Endothelial cell of umbilical vein (primary cell): Measurements from ENCODE around the gene TSPEAR. TPM values are rescaled to one million over a fixed set of nuclear protein-coding genes. Genes with fewer than 3 reads are reported as not detected.

ENCODE experiments used
- BruUV-seq: library from RNA; stranded (reverse); fragments of 400-500 nt; replicated peaks from 2 replicates; lab custom pipeline; 2021; lab: Mats Ljungman, UMichigan
- CTCF ChIA-PET: fragments of 300-600, 350-600 bp; sonication (Branson Sonifier 250); formaldehyde crosslinking; loops from one replicate; lab custom pipeline; 2021; ENCODE audit warnings: antibody characterized with exemption, inconsistent platforms; lab: Charles Lee
- POLR2A ChIA-PET: fragments of 300-600, 350-600 bp; sonication (Branson Sonifier 250); formaldehyde crosslinking; loops from one replicate; lab custom pipeline; 2021; ENCODE audit warnings: antibody characterized with exemption, inconsistent platforms; lab: Charles Lee
- DNase-seq: peaks from one replicate; pipeline ENCODE4 v3.0.0-alpha.2; 2011; ENCODE audit warnings: low read depth, low spot score
- FAIRE-seq: peaks from 2 replicates; lab custom pipeline; 2011; peaks lifted over from hg19 to GRCh38; lab: Jason Lieb, UNC
- H2AFZ ChIP-seq: 2 replicates; pipeline ENCODE4 v1.6.0; 2012; ENCODE audit warnings: low read depth, low read length, control low read depth, inconsistent platforms
- H3K27ac ChIP-seq: 2 replicates; pipeline ENCODE4 v1.5.1; 2011; ENCODE audit warnings: low read depth, mild to moderate bottlenecking, control low read depth, low read length, moderate library complexity; ENCODE audit not compliant: insufficient read depth
- H3K27me3 ChIP-seq, 2 experiments: 2 replicates each; pipeline versions ENCODE4 v1.6.0 to v1.6.1; 2011; ENCODE audit warnings: low read length in 2 of 2, mixed read lengths in 1 of 2; ENCODE audit not compliant: control insufficient read depth in 2 of 2, insufficient read depth in 2 of 2
- H3K36me3 ChIP-seq, 2 experiments: 2 replicates in 1 of 2; 3 replicates in 1 of 2; pipeline ENCODE4 v1.5.1; 2011; ENCODE audit warnings: low read length in 2 of 2, mild to moderate bottlenecking in 1 of 2, moderate library complexity in 1 of 2; ENCODE audit not compliant: control insufficient read depth in 2 of 2, insufficient read depth in 2 of 2; ENCODE audit errors: extremely low read depth in 1 of 2
- H3K4me1 ChIP-seq: 3 replicates; pipeline ENCODE4 v1.5.1; 2011; ENCODE audit warnings: mild to moderate bottlenecking, low read length; ENCODE audit not compliant: control insufficient read depth, insufficient read depth; ENCODE audit errors: extremely low read depth
- H3K4me2 ChIP-seq: 2 replicates; pipeline ENCODE4 v1.6.1; 2011; ENCODE audit warnings: low read length, control low read depth, mixed read lengths; ENCODE audit not compliant: insufficient read depth
- H3K4me3 ChIP-seq, 3 experiments: fragments of 200-600 bp in 1 of 3; sonication (generic), shearing (Covaris generic) in 1 of 3; replicated peaks in 1 of 3; 2 replicates each; pipeline ENCODE4 v1.5.1; 2011 to 2016; ENCODE audit warnings: control low read depth in 3 of 3, low read length in 3 of 3, mild to moderate bottlenecking in 2 of 3, inconsistent platforms in 1 of 3, low read depth in 1 of 3, moderate library complexity in 1 of 3; ENCODE audit not compliant: insufficient read depth in 1 of 3
- H3K79me2 ChIP-seq: 2 replicates; pipeline ENCODE4 v1.6.0; 2012; ENCODE audit warnings: low read length, inconsistent platforms; ENCODE audit not compliant: control insufficient read depth, insufficient read depth
- H3K9ac ChIP-seq: replicated peaks from 2 replicates; pipeline ENCODE3; 2011; ENCODE audit warnings: low read length, control low read depth; ENCODE audit not compliant: insufficient read depth; ENCODE audit errors: extremely low read depth
- H3K9me1 ChIP-seq: replicated peaks from 3 replicates; pipeline ENCODE4 v1.6.0; 2011; ENCODE audit warnings: mild to moderate bottlenecking, low read length; ENCODE audit not compliant: control insufficient read depth, insufficient read depth; ENCODE audit errors: extremely low read depth
- H3K9me3 ChIP-seq: replicated peaks from 2 replicates; pipeline ENCODE4 v1.5.1; 2012; ENCODE audit warnings: low read length, inconsistent platforms; ENCODE audit not compliant: control insufficient read depth, insufficient read depth
- H4K20me1 ChIP-seq: replicated peaks from 2 replicates; pipeline ENCODE3; 2011; ENCODE audit warnings: mild to moderate bottlenecking, low read length; ENCODE audit not compliant: control insufficient read depth, insufficient read depth; ENCODE audit errors: extremely low read depth
- EZH2 ChIP-seq: IDR thresholded peaks from 2 replicates; pipeline ENCODE4 v1.6.1; 2012; ENCODE audit warnings: borderline replicate concordance, low read depth, mild to moderate bottlenecking, moderate library complexity, low read length, inconsistent platforms; ENCODE audit not compliant: severe bottlenecking
- FOS ChIP-seq: IDR thresholded peaks from 2 replicates; pipeline ENCODE4 v1.6.1; 2011; ENCODE audit warnings: mild to moderate bottlenecking, low read length, moderate library complexity, borderline replicate concordance; ENCODE audit not compliant: insufficient read depth
- GATA2 ChIP-seq: IDR thresholded peaks from 2 replicates; pipeline ENCODE4 v1.7.0; 2011; ENCODE audit warnings: low read depth, mild to moderate bottlenecking, moderate library complexity, mixed read lengths, low read length; ENCODE audit not compliant: insufficient read length, insufficient read depth
- JUN ChIP-seq: IDR thresholded peaks from 2 replicates; pipeline ENCODE4 v1.6.1; 2011; ENCODE audit warnings: borderline replicate concordance, low read depth; ENCODE audit not compliant: insufficient read length, insufficient read depth
- MYC ChIP-seq: IDR thresholded peaks from one replicate; pipeline ENCODE4 v1.6.1; 2011; ENCODE audit warnings: mild to moderate bottlenecking, low read depth, low read length
- POLR2A ChIP-seq: IDR thresholded peaks from 2 replicates; pipeline ENCODE4 v1.6.1; 2012; ENCODE audit warnings: low read depth, mild to moderate bottlenecking, control low read depth, low read length
- POLR2AphosphoS5 ChIP-seq: IDR thresholded peaks from 2 replicates; pipeline ENCODE4 v1.6.1; 2012; ENCODE audit warnings: low read depth, mild to moderate bottlenecking, control low read depth, low read length, moderate library complexity; ENCODE audit not compliant: insufficient read depth
- dilution Hi-C: fragments of 300-500 bp; cut with MboI; formaldehyde crosslinking; loops from one replicate; pipeline ENCODE4 v1.15.0; 2019; ENCODE audit warnings: low sequenced_read_pairs; ENCODE audit not compliant: extremely low pct_ligation_motif_present
- intact Hi-C: fragments of 100-400 bp; cut with micrococcal nuclease; formaldehyde crosslinking; loops from one replicate; pipeline ENCODE4 v1.10.0; 2022
- polyA plus RNA-seq, 4 experiments: library from polyadenylated mRNA; depleted of rRNA in 3 of 4; stranded (reverse) in 3 of 4; unstranded in 1 of 4; fragments of >200 nt; gene quantifications; 2 replicates each; pipeline versions ENCODE4 v1.2.1 to v1.2.3, GENCODE V29; 2011 to 2012; ENCODE audit warnings: missing spikeins in 1 of 4
- total RNA-seq: library from RNA; stranded (reverse); gene quantifications from 2 replicates; pipeline ENCODE4 v1.2.3, GENCODE V29; 2021
- TF ChIP-seq, protein P1 (sequence below), 2 donors: IDR thresholded peaks; 1 replicate in 1 of 2; 2 replicates in 1 of 2; pipeline ENCODE4 v1.5.1; 2011; ENCODE audit warnings: low read length in 2 of 2, mild to moderate bottlenecking in 2 of 2, moderate library complexity in 2 of 2, control low read depth in 1 of 2, inconsistent platforms in 1 of 2, low read depth in 1 of 2; ENCODE audit not compliant: insufficient read depth in 1 of 2; ENCODE audit errors: extremely low read depth in 1 of 2
- TF ChIP-seq, protein P2 (sequence below): IDR thresholded peaks from 2 replicates; pipeline ENCODE4 v1.6.1; 2011; ENCODE audit not compliant: insufficient read depth, insufficient read length

TSPEAR gene
- total and polyA plus RNA-seq, 2 donors (not counting 3 experiments of a cell fraction or from before 2014, with no cell fraction given) = 0.01 TPM; not detected in 1

DNA sequence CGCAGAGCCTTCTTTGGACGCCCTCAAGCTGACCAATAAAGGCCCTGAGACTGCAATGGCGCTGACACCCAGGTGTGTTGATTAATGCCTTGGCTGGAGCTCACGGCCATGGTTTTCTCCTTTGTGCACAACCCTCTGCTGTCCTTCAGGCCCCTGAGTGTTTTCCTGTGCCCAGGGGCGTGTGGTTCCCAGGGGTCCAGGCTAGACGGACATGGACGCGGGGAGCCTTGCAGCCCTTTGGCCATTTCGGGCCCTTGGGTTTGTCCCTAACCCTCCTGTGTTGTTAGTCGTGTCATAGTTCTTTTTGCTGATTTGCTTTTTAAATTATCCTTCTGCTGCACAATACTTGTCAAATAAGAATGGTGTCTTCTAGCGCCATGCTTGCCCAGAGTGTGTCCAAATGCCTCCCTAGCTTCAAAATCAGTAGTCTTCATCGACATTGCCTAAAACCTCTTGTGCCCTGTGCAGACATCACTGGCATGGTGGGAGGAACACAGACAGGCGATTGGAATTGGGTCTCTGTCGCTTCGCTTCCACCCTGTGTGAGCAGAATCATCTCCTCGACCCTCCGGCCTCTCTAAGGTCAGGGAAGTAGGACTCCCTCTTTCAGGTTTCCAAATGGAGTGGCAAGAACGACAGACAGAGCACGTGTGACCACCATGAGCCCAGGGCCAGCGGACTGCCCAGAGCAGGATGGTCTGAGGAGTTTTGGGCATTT is 135.9 kb downstream of the TSPEAR start:
- CTCF ChIA-PET = interaction anchor here (1.3 kb wide), 1 partner anchor 218 kb away, joined by 4 read pairs; no protein-coding TSS in a partner anchor
- POLR2A ChIA-PET = no interaction called here
- no peaks in the 10 kb centered on the region for H3K79me2 ChIP-seq
- intact Hi-C loops (no loop called here), dilution Hi-C loops (no loop called here)
- no peaks in the 10 kb centered on the region for H3K9me1 ChIP-seq
- no peak for FAIRE-seq
- H3K27ac ChIP-seq = no peak overlapping the region
- no peaks in the 10 kb centered on the region for H3K4me1 ChIP-seq
- H3K4me2 ChIP-seq = no peak overlapping the region
- H2AFZ ChIP-seq = no peak overlapping the region
- no peaks in the 10 kb centered on the region for H3K9me3 ChIP-seq
- DNase-seq = no peak
- H3K4me3 ChIP-seq = no peak overlapping the region
- no peaks in the 10 kb centered on the region for H3K27me3 ChIP-seq
- no peaks in the 10 kb centered on the region for H3K36me3 ChIP-seq
- no peaks in the 10 kb centered on the region for H4K20me1 ChIP-seq
- H3K9ac ChIP-seq = no peak overlapping the region
- no TSS peak for BruUV-seq
- TF ChIP-seq GATA2 (no peak), EZH2 (no peak), JUN (no peak), FOS (no peak), MYC (no peak), POLR2AphosphoS5 (no peak), POLR2A (no peak)
- TF ChIP-seq, protein P1, sequence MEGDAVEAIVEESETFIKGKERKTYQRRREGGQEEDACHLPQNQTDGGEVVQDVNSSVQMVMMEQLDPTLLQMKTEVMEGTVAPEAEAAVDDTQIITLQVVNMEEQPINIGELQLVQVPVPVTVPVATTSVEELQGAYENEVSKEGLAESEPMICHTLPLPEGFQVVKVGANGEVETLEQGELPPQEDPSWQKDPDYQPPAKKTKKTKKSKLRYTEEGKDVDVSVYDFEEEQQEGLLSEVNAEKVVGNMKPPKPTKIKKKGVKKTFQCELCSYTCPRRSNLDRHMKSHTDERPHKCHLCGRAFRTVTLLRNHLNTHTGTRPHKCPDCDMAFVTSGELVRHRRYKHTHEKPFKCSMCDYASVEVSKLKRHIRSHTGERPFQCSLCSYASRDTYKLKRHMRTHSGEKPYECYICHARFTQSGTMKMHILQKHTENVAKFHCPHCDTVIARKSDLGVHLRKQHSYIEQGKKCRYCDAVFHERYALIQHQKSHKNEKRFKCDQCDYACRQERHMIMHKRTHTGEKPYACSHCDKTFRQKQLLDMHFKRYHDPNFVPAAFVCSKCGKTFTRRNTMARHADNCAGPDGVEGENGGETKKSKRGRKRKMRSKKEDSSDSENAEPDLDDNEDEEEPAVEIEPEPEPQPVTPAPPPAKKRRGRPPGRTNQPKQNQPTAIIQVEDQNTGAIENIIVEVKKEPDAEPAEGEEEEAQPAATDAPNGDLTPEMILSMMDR (IDR thresholded peaks at IDR 0.05; ENCODE audit: extremely low read depth in 1 of 2, insufficient read depth in 1 of 2, low read depth in 1 of 2, low read length in 2 of 2) = no peak
- TF ChIP-seq, protein P2, sequence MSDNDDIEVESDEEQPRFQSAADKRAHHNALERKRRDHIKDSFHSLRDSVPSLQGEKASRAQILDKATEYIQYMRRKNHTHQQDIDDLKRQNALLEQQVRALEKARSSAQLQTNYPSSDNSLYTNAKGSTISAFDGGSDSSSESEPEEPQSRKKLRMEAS = no peak
